HEK293 (cell line): ENCODE results near the gene ICAM3.
"Not testable (repeated sequence)": the region's sequence is repeated elsewhere in the genome, so short reads cannot be mapped to it uniquely, and the experiment has no call there.

Experiments
- CTCF ChIA-PET: fragments of 350-600 bp; formaldehyde crosslinking; extraction: SDS; loops from one replicate; lab custom pipeline; 2021; ENCODE audit warnings: antibody characterized with exemption; lab: Yijun Ruan, JAX
- POLR2A ChIA-PET: fragments of 300-600 bp; formaldehyde crosslinking; extraction: SDS; loops from one replicate; lab custom pipeline; 2020; ENCODE audit warnings: antibody characterized with exemption, inconsistent platforms; lab: Yijun Ruan, JAX
- H3K27ac ChIP-seq: fragments of 200-500 bp; sonication (Bioruptor generic); 2 replicates; pipeline ENCODE4 v1.5.1; 2014; ENCODE audit warnings: low read depth, low read length, control low read depth, inconsistent platforms; ENCODE audit errors: extremely low read depth
- H3K36me3 ChIP-seq, 2 experiments: fragments of 200-500 bp in 1 of 2; sonication (Bioruptor generic) in 1 of 2; 1 replicate in 1 of 2; 2 replicates in 1 of 2; pipeline ENCODE4 v1.5.1; 2014 to 2017; ENCODE audit warnings: inconsistent platforms in 2 of 2, low read length in 2 of 2; ENCODE audit not compliant: control insufficient read depth in 2 of 2, insufficient read depth in 1 of 2
- H3K4me1 ChIP-seq: fragments of 200-500 bp; sonication (Bioruptor generic); 2 replicates; pipeline ENCODE4 v1.5.1; 2014; ENCODE audit warnings: mild to moderate bottlenecking, low read length, inconsistent platforms; ENCODE audit not compliant: control insufficient read depth, insufficient read depth
- H3K4me3 ChIP-seq: 2 replicates; pipeline ENCODE4 v1.5.1; 2011; ENCODE audit warnings: low read depth, mild to moderate bottlenecking, control low read depth, low read length, moderate library complexity
- H3K9me3 ChIP-seq: fragments of 200-500 bp; sonication (Bioruptor generic); 2 replicates; pipeline ENCODE4 v1.5.1; 2014; ENCODE audit warnings: low read depth, low read length, inconsistent platforms; ENCODE audit not compliant: control insufficient read depth, insufficient read depth
- HOXA7 ChIP-seq: sonication (generic); formaldehyde crosslinking; IDR thresholded peaks from 2 replicates; pipeline ENCODE4 v1.8.1; 2022; ENCODE audit warnings: missing genetic modification reagents, borderline replicate concordance
- ZBTB10 ChIP-seq: fragments of 450-650 bp; formaldehyde crosslinking; IDR thresholded peaks from 2 replicates; pipeline ENCODE4 v1.5.1; 2016; ENCODE audit warnings: missing biosample characterization, missing genetic modification characterization
- ZBTB20 ChIP-seq: fragments of 450-650 bp; formaldehyde crosslinking; IDR thresholded peaks from 2 replicates; pipeline ENCODE4 v1.5.1; 2016; ENCODE audit warnings: missing biosample characterization, missing genetic modification characterization
- ZBTB6 ChIP-seq: fragments of 450-650 bp; formaldehyde crosslinking; IDR thresholded peaks from 2 replicates; pipeline ENCODE4 v1.5.1; 2017; ENCODE audit warnings: missing biosample characterization, missing genetic modification characterization
- ZFHX2 ChIP-seq: fragments of 450-650 bp; formaldehyde crosslinking; conservative IDR thresholded peaks from 2 replicates; pipeline ENCODE4 v1.5.1; 2016; ENCODE audit warnings: missing biosample characterization, missing genetic modification characterization
- ZNF175 ChIP-seq: fragments of 450-650 bp; formaldehyde crosslinking; IDR thresholded peaks from 2 replicates; pipeline ENCODE4 v1.5.1; 2016; ENCODE audit warnings: missing biosample characterization, missing genetic modification characterization
- ZNF645 ChIP-seq: fragments of 450-650 bp; formaldehyde crosslinking; IDR thresholded peaks from 2 replicates; pipeline ENCODE4; 2016; ENCODE audit warnings: missing biosample characterization, missing genetic modification characterization
- ZNF837 ChIP-seq: fragments of 450-650 bp; formaldehyde crosslinking; IDR thresholded peaks from 2 replicates; pipeline ENCODE4 v1.5.1; 2016; ENCODE audit warnings: missing biosample characterization, missing genetic modification characterization
- TF ChIP-seq, protein P1 (sequence below): IDR thresholded peaks from 2 replicates; pipeline ENCODE4 v1.6.1; 2011; ENCODE audit warnings: mild to moderate bottlenecking, low read depth, low read length, borderline replicate concordance
- TF ChIP-seq, protein P2 (sequence below): fragments of 450-650 bp; formaldehyde crosslinking; IDR thresholded peaks from 2 replicates; pipeline ENCODE4 v1.5.1; 2016; ENCODE audit warnings: missing biosample characterization, missing genetic modification characterization
- TF ChIP-seq, protein P3 (sequence below): fragments of 450-650 bp; formaldehyde crosslinking; IDR thresholded peaks from 2 replicates; pipeline ENCODE4 v1.5.1; 2016; ENCODE audit warnings: missing biosample characterization, missing genetic modification characterization

Gene ICAM3

DNA sequence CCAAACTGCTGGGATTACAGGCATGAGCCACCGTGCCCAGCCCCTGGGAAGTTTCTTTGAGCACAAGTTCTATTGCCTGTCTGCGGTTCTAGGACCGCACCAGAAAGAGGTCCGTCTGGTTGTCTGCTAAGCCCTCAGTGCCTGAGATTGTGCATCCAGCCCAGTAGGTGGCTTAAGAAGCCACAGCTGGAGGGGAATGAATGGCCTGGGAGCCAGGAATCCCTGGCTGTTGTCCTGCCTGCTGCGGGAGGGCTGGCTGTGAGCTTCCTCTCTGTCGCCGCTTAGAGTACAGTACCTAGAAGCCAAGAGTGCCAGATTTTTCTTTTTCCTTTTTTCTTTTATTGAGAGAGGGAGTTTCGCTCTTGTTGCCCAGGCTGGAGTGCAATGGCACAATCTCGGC is 45.2 kb upstream of the ICAM3 start:
- TF ChIP-seq, protein P1, sequence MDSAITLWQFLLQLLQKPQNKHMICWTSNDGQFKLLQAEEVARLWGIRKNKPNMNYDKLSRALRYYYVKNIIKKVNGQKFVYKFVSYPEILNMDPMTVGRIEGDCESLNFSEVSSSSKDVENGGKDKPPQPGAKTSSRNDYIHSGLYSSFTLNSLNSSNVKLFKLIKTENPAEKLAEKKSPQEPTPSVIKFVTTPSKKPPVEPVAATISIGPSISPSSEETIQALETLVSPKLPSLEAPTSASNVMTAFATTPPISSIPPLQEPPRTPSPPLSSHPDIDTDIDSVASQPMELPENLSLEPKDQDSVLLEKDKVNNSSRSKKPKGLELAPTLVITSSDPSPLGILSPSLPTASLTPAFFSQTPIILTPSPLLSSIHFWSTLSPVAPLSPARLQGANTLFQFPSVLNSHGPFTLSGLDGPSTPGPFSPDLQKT = no peak
- TF ChIP-seq ZNF837 (tag by site-specific recombination) (no peak), ZBTB20 (tag by site-specific recombination) (no peak), ZNF645 (no peak), ZFHX2 (tag by site-specific recombination) (no peak), HOXA7 (CRISPR knock-in tag) (no peak), ZBTB6 (tag by site-specific recombination) (no peak), ZBTB10 (tag by site-specific recombination) (no peak), ZNF175 (tag by site-specific recombination) (no peak)
- TF ChIP-seq, protein P2, sequence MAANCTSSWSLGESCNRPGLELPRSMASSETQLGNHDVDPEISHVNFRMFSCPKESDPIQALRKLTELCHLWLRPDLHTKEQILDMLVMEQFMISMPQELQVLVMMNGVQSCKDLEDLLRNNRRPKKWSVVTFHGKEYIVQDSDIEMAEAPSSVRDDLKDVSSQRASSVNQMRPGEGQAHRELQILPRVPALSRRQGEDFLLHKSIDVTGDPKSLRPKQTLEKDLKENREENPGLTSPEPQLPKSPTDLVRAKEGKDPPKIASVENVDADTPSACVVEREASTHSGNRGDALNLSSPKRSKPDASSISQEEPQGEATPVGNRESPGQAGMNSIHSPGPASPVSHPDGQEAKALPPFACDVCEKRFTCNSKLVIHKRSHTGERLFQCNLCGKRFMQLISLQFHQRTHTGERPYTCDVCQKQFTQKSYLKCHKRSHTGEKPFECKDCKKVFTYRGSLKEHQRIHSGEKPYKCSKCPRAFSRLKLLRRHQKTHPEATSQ (tag by site-specific recombination) = no peak
- H3K36me3 ChIP-seq = peaks cover 0 to 2% of the 10 kb centered on the region in 2 experiments; a peak in 1 of 3 replicates
- ChIA-PET CTCF (interaction anchor here (1.0 to 5.6 kb wide), 4 partner anchors 78 to 135 kb away, joined by 4 to 170 read pairs (median 72); partner anchors contain the start of gene ICAM1), POLR2A (interaction anchor here (0.5 to 0.7 kb wide), 3 partner anchors 51 to 331 kb away, joined by 3 read pairs; no protein-coding TSS in a partner anchor)
- H3K27ac ChIP-seq = no peak overlapping the region
- H3K4me1 ChIP-seq = no peaks in the 10 kb centered on the region
- no peak overlapping the region for H3K4me3 ChIP-seq
- no peaks in the 10 kb centered on the region for H3K9me3 ChIP-seq

DNA sequence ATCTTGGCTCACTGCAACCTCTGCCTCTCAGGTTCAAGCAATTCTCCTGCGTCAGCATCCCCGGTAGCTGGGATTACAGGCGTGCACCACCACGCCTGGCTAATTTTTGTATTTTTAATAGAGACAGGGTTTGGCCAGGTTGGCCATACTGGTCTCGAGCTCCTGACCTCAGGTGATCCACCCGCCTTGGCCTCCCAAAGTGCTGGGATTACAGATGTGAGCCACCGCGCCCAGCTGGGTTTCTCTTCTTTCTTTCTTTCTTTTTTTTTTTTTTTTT is 43.7 kb upstream of the ICAM3 start:
- TF ChIP-seq, protein P3, sequence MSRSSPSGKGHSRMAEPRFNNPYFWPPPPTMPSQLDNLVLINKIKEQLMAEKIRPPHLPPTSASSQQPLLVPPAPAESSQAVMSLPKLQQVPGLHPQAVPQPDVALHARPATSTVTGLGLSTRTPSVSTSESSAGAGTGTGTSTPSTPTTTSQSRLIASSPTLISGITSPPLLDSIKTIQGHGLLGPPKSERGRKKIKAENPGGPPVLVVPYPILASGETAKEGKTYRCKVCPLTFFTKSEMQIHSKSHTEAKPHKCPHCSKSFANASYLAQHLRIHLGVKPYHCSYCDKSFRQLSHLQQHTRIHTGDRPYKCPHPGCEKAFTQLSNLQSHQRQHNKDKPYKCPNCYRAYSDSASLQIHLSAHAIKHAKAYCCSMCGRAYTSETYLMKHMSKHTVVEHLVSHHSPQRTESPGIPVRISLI (tag by site-specific recombination) = 0 out of 2 replicates have a peak, but pooled peaks have one; percentile 19
- POLR2A ChIA-PET, H3K4me1 ChIP-seq, H3K27ac ChIP-seq, H3K36me3 ChIP-seq, H3K9me3 ChIP-seq, H3K4me3 ChIP-seq: not testable (repeated sequence)
- CTCF ChIA-PET = interaction anchor here (0.7 to 3.2 kb wide), 7 partner anchors 8 to 197 kb away, joined by 3 to 23 read pairs (median 4); partner anchors contain the start of genes CDC37 and ICAM1
